HG03175 (cell line): ENCODE measurements around the gene RAB24.

Experiments used
- ATAC-seq: cut with Tn5 transposase; IDR thresholded peaks from one replicate; pipeline ENCODE4 v1.9.1; 2021; ENCODE audit warnings: mild to moderate bottlenecking, moderate library complexity; ENCODE audit not compliant: unreplicated experiment

The RAB24 gene

GRCh38 chr5:177333420-177334154 lies 30.1 kb upstream of the RAB24 start:
- ATAC-seq: no peak

DNA sequence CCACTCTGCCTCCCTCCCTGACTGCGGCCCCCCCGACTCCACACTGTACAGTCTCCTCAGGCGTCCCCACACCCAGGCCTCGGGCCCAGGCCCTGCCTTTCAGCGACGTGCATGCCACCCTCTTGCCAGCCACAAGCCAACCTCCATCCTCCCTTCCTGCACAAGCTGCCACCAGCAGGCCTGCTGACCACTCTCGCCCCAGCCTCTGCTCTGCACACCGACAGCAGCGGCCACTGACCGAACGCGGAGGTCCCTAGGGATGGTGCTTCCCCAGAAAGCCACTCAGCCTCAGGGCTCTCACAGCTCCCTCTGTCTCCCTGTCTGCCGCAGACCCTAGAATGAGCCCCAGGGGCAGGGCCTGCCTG lies 29.4 kb upstream of the RAB24 start:
- ATAC-seq: no peak

- ATAC-seq: no peak
These were observed 28.7 kb upstream of the RAB24 start for GRCh38 chr5:177332031-177332895.

GRCh38 chr5:177330991-177331842 lies 27.7 kb upstream of the RAB24 start:
- ATAC-seq: no peak

DNA sequence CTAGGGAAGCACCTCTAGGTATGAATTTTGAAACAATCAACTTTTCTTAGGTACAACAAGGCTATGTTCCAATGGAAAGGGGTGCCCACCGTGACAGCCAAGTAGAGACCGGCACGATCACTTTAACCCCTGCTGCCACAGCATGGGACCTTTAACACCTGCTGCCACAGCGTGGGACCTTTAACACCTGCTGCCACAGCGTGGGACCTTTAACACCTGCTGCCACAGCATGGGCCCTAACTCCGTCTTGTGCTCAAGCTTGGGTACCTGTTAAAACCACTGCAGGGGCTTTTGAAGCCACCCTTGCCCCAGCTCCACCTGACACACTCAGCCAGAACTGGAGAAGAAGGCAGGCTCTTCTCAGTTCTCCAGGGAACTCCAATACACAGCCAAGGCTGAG lies 26.4 kb upstream of the RAB24 start:
- ATAC-seq: no peak

DNA sequence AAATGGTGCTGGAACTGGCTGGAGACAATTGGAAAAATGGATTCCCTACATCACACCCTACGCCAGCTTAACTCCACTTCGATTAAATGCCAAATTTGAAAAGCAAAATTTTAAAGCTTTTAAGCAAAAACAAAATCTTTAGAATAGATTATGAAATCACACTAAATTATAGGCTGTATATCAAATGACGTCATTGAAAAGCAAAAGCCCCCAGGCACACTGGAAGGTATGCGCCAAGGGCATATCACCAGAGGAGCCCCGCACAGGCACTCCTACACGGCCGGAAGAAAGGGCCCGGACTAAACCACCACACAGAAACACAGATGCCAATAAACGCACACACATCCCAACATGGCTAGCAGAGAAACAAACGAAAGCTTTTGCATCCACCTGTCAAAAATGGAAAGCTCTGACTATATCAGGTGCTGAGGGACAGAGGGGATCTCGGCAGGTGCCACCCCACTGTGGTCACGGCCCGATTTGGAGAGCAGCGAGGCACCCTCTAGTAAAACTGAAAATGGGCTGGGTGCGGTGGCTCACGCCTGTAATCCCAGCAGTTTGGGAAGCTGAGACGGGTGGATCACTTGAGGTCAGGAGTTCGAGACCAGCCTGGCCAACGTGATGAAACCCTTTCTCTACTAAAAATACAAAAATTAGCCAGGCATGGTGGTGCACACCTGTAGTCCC lies 25.2 kb upstream of the RAB24 start:
- no peak for ATAC-seq

DNA sequence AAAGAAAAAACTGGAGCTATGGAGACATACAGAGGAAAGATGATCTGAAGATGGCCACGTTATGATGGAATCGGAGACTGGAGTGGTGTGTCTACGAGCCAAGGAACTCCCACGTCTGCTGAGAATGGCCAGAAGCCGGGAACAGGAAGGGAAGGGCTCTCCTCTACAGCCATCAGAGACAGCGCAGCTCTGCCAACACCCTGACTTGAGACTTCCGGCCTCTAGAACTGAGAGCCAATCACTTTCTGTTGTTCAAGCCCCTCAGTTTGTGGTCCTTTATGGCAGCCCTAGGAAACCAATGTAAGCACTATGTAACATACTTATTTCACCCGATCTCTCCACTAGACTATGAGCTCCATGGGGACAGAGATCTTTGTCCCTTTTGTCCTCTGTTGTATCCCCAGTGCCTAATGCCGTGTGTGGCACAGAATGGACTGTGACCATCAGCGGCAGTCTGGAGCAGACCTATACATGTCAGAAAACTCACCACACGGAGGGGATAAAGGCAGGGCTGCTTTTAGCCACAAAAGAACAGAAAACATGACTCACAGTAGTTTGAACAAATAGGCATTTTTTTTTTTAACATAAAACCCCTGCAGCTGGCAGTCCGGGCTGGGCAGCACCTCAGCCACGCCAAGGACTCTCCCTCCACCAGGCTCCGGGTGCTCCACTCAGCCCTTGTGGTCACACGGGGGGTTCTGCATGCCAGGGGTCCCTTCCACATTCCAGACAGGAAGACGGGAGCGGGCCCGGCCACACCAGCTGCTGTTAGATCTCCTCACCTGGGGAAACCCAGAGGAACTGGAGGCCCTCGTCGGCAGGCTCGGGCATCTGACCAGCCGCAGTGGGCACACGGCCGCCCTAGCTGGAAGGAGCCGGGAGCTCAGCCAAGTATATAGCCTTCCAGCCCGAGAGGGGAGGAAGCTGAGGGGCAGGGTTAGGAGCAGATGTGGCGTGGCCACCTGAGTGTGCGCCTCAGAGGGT lies 24.3 kb upstream of the RAB24 start:
- no peak for ATAC-seq

- ATAC-seq: no peak
These were observed 22.4 kb upstream of the RAB24 start for GRCh38 chr5:177325868-177326381.

DNA sequence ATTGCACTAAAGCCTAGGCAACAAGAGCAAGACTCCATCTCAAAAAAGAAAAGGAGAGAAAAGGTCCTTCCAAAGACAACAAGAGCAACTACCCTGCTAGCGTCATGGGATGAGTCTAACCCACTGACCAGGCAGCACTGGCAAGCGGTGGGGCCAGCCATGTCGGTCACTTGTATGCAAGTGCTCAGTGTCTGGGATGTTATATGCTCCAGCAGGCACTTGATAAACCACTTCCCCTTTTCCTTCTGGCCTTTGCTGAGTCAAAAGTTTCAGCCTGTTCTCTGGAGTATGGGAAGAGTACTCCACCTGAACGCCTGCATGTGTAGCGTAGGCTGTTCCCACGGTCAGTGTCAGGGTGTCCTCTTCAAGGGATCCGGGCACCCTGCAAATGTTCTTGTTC lies 17.4 kb upstream of the RAB24 start:
- no peak for ATAC-seq

- no peak for ATAC-seq
These were observed 16.5 kb upstream of the RAB24 start for GRCh38 chr5:177319913-177320588.

GRCh38 chr5:177317959-177318377 lies 14.4 kb upstream of the RAB24 start:
- ATAC-seq: no peak

GRCh38 chr5:177316005-177316404 lies 12.5 kb upstream of the RAB24 start:
- no peak for ATAC-seq

DNA sequence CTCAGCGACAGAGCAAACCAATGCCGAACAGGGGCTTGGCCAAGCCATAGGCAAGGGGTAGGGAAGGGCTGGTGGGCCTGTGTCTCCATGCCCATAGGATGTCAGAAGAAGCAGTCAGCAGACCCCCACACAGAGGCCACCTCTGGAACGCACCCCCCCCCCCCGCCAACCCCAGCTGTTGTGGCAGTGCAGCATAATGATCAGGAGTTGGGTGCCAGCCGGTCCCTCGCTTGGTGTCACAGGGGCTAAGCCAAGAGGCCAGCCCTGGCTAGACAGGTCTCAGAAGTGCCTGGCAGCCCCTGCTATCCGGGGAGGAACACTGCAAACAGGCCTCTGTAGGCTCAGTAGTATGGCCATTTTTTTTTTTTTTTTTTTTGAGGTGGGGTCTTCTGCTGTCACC lies 11.9 kb upstream of the RAB24 start:
- no peak for ATAC-seq

DNA sequence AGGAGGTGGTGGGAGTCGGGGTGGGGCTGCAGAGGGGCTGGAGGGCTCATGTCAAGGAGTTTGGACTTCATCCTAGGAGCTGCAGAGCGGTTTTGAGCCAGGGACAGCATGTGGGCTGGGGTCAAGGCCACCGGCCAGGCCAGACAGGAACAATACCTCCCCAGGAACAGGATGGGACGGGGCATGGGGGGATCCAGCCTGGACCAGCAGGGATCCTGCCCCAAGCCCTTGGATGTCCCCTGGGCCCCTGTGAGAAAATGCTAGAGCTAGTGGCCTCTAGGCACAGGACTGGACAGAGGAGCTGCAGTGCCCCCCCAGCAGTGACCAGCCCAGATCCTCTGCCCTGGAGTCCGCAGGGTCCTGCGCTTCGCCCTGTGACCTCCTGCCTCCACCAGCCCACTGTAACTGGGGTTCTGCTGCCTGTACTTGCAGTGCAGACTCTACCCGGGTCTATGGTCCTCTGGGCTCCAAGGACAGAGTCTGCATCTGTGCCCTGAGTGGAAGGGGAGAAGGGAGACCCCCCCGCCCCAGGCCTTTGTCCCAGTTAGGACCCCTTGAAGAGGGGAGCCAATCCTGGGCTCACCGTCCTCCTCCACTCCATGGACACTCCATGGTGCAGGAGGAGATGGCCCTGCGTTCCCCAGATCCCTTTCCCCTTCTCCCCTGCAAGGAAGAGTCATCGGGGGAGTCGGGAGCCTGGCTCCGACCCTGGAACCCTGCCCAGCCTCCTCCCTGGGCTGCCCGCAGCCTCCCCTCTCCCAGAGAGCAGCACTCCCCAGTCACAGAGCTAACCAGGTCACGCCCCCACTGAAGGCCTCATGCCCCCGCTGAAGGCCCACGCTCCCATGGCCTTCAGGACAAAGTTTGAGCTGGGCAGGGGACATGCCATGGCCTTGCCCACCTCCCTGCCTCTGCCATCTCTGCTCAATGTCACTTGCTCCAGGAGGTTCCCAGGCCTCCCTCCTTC lies 11.1 kb upstream of the RAB24 start:
- ATAC-seq: no peak

- no peak for ATAC-seq
These were observed 10.2 kb upstream of the RAB24 start for GRCh38 chr5:177313561-177314259.

- peak; percentile 20 for ATAC-seq
These were observed 9.2 kb upstream of the RAB24 start for GRCh38 chr5:177312649-177313181.
